NB4 (cell line): ENCODE data around the gene CNPPD1.
A peak's percentile ranks its signal among the peaks of the same experiment; 100 is the strongest.

Experiments
- DNase-seq: peaks from one replicate; pipeline ENCODE4 v3.0.0; 2010; ENCODE audit warnings: low read depth
- H3K4me3 ChIP-seq: one replicate; pipeline ENCODE4 v1.5.1; 2011; ENCODE audit warnings: mild to moderate bottlenecking, low read depth, low read length, moderate library complexity
- MYC ChIP-seq: IDR thresholded peaks from 2 replicates; pipeline ENCODE4 v1.6.1; 2011; ENCODE audit warnings: low read depth, low read length
- POLR2A ChIP-seq: IDR thresholded peaks from 2 replicates; pipeline ENCODE4 v1.6.1; 2011; ENCODE audit warnings: mild to moderate bottlenecking; ENCODE audit not compliant: insufficient read length; ENCODE audit errors: extremely low read depth
- TF ChIP-seq, protein P1 (sequence below): IDR thresholded peaks from 2 replicates; pipeline ENCODE4 v1.6.1; 2011; ENCODE audit warnings: low read depth, low read length
- TF ChIP-seq, protein P2 (sequence below): IDR thresholded peaks from one replicate; pipeline ENCODE4 v1.5.1; 2012; ENCODE audit warnings: low read depth, low read length

The CNPPD1 gene

GRCh38 chr2:219158025-219158424 lies 18.7 kb downstream of the CNPPD1 start:
- TF ChIP-seq, protein P1, sequence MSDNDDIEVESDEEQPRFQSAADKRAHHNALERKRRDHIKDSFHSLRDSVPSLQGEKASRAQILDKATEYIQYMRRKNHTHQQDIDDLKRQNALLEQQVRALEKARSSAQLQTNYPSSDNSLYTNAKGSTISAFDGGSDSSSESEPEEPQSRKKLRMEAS, result no peak
- TF ChIP-seq MYC (no peak), POLR2A (no peak)
- TF ChIP-seq, protein P2, sequence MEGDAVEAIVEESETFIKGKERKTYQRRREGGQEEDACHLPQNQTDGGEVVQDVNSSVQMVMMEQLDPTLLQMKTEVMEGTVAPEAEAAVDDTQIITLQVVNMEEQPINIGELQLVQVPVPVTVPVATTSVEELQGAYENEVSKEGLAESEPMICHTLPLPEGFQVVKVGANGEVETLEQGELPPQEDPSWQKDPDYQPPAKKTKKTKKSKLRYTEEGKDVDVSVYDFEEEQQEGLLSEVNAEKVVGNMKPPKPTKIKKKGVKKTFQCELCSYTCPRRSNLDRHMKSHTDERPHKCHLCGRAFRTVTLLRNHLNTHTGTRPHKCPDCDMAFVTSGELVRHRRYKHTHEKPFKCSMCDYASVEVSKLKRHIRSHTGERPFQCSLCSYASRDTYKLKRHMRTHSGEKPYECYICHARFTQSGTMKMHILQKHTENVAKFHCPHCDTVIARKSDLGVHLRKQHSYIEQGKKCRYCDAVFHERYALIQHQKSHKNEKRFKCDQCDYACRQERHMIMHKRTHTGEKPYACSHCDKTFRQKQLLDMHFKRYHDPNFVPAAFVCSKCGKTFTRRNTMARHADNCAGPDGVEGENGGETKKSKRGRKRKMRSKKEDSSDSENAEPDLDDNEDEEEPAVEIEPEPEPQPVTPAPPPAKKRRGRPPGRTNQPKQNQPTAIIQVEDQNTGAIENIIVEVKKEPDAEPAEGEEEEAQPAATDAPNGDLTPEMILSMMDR, result no peak
- H3K4me3 ChIP-seq, result no peak overlapping the region
- DNase-seq, result no peak

GRCh38 chr2:219157396-219157795 lies 19.3 kb downstream of the CNPPD1 start:
- no peak overlapping the region for H3K4me3 ChIP-seq
- DNase-seq, result no peak
- TF ChIP-seq MYC (no peak), POLR2A (no peak)
- TF ChIP-seq, protein P2, result no peak
- TF ChIP-seq, protein P1, result no peak

DNA sequence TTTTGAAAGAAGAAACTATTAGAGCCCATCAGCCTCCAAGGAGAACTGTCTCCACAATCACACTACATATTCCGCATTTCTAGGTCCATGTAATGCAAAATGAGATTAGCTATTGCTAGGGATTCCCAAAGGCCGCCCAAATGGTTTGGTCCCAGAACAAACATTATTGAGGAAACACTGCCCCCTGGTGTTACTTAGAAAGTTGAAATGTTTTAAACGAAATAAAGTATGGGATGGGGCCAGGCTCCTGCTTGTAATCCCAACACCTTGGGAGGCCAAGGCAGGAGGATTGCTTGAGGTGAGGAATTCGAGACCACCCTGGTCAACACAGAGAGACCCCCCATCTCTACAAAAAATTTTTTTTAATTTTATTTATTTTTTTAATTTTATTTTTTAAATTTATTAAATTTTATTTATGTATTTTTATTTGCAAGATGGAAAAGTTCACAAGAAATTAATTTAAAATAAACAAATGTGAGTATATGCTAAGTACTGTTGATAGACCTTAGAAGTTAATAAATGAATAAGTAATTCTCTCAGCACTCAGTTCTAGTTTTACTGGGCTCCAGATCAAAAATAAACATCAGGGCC lies 21.6 kb downstream of the CNPPD1 start:
- H3K4me3 ChIP-seq, result no peak overlapping the region
- TF ChIP-seq, protein P2, result peak; percentile 24
- TF ChIP-seq, protein P1, result no peak
- DNase-seq, result peak; percentile 84

GRCh38 chr2:219149667-219150066 lies 27.1 kb downstream of the CNPPD1 start:
- no peak for DNase-seq
- TF ChIP-seq, protein P1, result no peak
- TF ChIP-seq POLR2A, result no peak
- TF ChIP-seq, protein P2, result no peak
- TF ChIP-seq MYC, result no peak
- H3K4me3 ChIP-seq, result no peak overlapping the region

GRCh38 chr2:219142329-219142728 lies 34.4 kb downstream of the CNPPD1 start:
- TF ChIP-seq, protein P1, result no peak
- TF ChIP-seq, protein P2, result no peak
- TF ChIP-seq POLR2A, result no peak
- TF ChIP-seq MYC, result no peak
- no peak overlapping the region for H3K4me3 ChIP-seq
- DNase-seq, result no peak
